COR-L47 (cell line): Measurements from ENCODE around the gene EAPP.
"Not testable (repeated sequence)": the region's sequence is repeated elsewhere in the genome, so short reads cannot be mapped to it uniquely, and the experiment has no call there.

ENCODE experiments used
- DNase-seq: peaks from one replicate; lab custom pipeline; 2025; lab: John Stamatoyannopoulos, UW

The EAPP gene, protein sequence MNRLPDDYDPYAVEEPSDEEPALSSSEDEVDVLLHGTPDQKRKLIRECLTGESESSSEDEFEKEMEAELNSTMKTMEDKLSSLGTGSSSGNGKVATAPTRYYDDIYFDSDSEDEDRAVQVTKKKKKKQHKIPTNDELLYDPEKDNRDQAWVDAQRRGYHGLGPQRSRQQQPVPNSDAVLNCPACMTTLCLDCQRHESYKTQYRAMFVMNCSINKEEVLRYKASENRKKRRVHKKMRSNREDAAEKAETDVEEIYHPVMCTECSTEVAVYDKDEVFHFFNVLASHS

DNA sequence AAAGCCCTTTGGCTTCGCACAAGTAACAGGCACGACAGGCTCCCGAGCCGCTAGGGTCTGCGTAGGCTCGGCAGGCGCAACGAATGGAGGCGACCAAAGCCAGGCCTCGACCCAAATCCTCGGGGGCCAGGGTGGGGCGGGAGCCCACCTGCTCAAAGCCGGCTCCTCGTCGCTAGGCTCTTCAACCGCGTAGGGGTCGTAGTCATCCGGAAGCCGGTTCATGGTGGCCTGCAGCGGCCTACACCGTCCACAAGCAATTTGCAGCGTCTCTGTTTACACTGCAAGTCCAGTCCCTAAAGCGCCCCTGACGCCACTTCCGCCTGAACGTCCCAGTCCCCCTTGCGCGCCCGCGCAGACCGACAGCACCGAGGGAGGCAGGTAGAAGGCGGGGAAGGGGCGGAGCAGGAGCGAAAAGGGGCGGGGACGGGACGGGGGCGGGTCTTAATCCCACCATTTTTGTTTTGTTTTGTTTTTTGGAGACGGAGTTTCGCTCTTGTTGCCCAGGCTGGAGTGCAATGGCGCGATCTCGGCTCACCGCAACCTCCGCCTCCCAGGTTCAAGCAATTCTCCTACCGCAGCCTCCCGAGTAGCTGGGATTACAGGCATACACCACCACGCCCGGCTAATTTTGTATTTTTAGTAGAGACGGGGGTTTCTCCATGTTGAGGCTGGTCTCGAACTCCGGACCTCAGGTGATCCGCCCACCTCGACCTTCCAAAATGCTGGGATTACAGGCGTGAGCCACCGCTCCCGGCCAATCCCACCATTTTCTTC is at the start of gene EAPP:
TSS of gene EAPP (minus strand) at position 295 of the 774 bp plus-strand sequence. CDS start at position 222, 73 bp downstream.
- no peak for DNase-seq

DNA sequence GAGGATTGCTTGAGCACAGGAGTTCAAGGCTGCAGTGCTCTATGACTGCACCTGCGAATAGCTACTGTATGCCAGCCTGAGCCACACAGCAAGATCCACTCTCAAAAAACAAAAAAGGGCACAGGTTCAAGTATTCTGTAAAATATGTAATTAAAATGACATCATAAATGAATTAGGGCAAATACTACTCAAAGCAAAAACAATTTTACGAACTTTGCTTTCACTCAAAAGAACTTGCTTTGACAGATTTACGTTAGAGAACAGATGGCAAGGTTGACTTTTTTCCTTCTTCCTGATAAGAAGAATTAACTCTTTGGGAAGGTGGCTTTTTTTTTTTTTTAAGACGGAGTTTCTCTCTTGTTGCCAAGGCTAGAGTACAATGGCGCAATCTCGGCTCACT is 44.0 kb upstream of the EAPP start:
- DNase-seq: no peak

DNA sequence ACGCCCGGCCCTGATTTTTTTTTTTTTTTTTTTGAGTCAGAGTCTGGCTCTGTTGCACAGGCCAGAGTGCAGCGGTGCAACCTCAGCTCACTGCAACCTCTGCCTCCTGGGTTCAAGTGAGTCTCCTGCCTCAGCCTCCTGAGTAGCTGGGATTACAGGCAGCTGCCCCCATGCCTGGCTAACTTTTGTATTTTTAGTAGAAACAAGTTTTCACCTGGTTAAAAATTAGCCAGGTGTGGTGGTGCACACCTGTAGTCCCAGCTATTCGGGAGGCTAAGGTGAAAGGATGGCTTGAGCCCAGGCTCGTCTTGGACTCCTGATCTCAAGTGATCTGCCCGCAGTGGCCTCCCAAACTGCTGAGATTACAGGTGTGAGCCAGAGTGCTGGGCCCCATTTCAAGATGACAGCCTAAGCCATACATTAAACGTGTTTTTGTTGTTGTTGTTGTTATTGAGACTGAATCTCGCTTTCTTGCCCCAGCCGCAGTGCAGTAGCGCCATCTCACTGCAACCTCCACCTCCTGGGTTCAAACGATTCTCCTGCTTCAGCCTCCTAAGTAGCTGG is 42.7 kb upstream of the EAPP start:
- DNase-seq: no peak

DNA sequence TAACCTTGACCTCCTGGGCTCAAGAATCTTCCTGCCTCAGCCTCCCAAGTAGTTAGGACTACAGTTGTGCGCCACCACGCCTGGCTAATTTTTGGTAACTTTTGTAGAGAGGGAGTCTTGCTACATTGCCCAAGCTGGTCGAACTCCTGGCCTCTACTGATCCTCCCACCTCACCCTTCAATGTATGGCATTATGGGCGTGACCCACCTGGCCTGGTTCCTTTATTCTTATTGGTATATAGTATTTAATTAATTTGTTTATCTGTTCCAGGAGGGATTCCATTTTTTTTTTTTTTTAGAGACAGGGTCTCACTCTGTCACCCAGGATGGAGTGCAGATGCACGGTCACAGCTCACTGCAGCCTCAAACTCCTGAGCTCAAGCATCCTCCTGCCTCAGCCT is 40.9 kb upstream of the EAPP start:
- no peak for DNase-seq

DNA sequence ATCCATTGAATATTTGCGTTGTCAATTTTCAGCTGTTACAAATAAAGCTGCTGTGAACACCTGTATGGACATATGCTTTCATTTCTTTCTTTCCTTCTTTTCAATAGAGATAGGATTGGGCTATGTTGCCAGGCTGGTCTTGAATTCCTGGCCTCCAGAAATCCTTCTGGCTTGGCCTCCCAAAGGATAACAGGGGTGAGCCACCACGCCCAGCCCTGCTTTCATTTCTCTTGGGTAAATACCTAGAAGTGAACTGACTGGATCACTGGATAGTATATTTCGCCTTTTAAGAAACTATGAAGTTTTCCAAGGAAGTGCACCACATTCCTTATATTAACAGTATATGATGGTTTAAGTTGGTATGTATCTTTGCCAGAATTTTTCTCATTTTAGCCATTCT is 32.3 kb upstream of the EAPP start:
- no peak for DNase-seq

DNA sequence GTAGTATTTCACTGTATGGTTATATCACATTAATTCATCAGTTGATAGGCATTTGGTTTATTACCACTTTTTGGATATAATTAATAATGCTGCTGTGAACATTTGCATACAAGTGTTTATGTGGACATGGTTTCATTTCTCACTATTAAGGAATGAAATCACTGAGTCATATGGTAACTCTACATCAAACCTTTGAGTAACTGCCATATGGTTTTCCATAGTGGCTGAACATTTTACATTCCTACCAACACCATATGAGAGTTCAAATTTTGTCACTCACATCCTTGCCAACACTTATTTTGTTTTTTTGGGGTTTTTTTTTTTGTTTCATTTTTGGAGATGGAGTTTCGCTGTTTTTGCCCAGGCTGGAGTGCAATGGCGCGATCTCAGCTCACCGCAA is 30.2 kb upstream of the EAPP start:
- DNase-seq: no peak

DNA sequence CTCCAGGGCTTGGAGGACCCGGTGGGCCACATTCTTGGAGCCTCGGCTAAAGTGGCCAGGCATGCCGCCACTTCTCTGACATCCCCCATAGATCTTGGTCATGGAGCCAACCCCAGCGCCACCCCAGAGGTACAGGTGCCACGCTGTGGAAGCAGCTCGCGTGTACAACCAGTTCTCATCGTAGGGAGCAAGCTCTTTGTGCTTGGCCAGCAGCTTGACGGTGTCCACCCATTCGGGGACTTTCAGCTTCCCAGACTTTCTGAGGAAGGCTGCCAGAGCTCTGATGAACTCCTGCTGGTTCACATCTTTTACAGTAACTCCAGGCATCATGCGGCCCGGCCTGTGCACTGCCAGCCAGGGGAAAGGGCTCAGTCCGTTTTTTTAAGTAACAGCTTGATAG is 29.3 kb upstream of the EAPP start:
- no peak for DNase-seq

DNA sequence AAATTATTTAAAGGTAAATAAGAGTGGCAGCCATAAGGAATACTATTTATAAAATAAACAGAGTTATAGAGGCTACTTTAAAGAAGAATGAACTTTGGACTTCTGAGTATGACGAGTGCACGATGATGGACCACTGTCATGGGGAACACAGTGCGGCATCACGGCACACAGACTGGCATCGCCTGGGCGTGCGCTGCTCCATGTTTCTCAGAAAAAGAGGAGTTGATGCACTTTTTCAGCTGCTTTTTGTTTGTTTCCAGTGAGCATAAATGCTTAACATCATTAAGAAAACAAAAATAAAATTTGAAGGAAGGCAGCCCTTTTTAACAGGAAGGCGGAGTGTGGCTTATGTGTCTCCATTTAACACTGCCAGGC is 23.3 kb upstream of the EAPP start:
- DNase-seq: no peak

DNA sequence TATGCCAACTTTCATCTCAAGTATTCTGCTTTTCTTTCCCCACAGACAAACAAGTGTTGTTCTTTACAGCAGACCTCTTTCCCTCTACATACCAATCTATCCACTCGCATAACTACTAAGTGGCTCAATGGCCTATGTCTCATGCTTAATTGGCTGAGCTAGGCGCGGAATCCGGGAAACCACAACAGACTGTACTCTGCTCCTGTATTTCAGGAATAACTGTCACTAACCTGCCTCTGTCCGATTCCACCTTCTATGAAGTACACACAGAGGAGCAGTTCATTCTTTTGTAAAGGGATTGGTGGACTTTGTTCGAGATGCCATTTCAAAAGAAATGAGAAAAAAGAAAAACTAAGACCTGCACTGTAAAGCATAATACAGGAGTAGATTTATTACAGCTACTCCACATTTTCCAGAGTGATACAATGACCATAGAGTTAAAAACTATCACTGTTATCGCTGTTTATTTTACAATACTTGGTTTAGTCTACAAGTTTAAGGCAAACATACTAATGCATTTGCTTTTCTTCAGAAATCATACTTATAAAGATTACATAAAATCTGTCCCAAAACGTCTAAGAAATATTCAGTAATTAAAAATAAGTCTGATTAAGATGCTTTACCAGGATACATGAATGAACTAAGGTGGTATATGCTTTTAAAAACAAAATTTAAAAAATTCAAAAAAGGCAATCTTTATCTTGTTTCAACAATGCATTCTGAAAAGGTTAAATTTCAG is 22.7 kb upstream of the EAPP start:
- DNase-seq: not testable (repeated sequence)

DNA sequence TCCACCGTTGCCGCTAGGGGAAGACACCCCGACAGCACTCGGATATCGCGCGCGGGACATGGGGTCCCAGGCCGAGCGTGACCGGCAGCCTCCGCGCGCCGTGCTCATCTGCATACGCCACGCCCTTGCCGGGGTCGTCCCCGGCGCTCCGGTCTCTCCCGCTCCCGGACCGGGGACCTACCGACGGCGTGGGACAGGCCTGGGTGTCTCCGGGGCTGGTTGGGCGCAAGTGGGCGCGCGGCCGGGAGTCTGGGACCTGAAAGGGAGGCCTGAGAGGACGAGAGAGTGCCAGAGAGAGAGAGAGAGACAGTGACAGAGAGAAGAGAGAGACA is 17.0 kb upstream of the EAPP start:
- DNase-seq: not testable (repeated sequence)

DNA sequence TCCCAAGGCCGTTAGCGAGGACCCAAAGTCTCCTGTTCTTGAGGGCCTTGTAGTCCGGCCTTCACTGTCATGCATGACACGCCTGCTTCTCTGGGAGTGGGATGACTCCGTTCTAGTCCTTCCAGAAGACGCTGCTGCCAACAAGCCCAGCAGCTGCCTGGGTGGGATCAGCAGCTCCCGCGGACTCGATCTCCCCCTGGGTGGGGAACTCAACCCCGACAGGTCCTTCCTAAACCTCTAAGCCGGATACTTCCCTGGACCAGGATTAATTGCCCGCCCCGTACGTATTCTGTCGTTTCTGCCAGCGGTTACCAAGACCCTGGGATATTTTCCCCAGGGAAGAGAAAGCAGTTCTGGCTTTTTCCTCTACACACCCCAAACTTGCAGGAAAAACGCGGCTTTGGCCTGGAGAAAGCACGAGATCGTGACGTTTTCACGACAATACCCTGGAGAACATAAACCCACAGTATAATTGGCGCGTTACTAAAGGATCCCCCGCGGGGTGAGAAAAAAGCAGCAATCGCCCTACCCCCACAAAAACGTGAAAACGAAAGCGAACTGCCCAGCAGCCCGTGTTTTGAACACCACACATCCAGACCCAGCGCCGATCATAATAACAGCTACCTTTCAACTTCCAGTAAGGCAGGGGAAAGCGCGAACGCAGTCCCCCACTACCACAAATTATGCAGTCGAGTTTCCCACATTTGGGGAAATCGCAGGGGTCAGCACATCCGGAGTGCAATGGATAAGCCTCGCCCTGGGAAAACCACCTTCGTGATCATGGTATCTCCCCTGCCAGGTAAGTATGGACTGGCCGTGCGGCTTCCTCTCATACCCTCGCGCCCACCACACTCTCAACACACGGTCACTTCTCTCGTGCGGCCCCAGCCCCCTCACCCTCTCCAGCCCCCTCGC is 16.3 kb upstream of the EAPP start:
- DNase-seq: not testable (repeated sequence)

DNA sequence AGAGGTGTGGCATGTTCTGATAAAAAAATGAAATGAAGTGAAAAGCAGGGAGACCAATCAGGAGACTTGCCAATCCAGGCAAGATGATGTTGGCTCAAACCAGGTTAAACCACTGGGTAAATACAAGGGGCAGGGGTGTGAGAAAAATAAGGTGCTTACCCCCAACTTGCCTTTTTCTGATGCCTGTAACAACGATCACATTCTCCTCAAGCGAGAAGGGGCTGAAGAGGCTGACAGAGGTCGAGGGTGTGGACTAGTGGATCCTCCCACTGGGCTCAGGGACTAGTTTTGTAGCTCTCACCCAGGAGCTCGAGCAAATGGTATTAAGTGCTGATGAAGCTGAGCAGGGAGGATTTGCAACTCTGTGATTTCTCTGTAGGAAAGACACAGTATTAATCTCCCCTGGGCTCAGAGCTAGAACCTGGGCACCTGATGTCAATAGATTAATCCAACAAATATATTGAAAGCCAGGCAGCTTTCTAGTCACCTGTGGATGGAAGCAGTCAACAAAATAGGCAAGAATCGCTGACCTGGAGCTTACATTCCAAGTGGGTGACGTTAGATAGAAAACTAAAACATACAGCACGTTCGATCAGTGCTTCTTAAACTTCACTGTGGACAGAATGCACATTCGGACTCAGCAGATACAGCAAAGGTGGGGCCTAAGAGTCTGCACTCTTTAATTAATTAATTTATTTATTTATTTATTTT is 15.2 kb upstream of the EAPP start:
- DNase-seq: no peak

DNA sequence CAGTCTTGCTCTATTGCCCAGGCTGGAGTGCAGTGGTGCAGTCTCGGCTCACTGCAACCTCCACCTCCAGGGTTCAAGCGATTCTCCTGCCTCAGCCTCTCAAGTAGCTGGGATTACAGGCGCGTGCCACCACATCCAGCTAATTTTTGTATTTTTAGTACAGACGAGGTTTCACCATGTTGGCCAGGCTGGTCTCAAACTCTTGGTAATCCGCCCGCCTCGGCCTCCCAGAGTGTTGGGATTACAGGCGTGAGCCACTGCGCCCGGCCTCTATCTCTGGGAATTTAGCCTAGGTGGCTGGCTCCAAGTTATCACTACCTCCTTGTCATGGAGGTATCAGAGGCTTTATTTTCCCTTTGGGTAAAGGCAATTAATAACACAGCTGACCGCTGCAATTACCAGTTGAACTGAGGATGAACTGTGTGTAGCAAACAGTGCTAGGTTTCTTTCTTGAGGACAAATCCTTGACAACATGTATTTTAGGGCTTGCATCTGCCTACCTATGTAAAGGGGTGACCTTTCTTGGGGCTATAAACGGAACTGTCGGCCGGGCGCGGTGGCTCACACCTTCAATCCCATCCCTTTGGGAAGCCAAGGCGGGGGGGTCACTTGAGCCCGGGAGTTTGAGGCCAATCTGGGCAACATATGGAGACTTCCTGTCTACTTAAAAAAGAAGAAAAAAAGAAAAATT is 9.9 kb upstream of the EAPP start:
- DNase-seq: not testable (repeated sequence)

DNA sequence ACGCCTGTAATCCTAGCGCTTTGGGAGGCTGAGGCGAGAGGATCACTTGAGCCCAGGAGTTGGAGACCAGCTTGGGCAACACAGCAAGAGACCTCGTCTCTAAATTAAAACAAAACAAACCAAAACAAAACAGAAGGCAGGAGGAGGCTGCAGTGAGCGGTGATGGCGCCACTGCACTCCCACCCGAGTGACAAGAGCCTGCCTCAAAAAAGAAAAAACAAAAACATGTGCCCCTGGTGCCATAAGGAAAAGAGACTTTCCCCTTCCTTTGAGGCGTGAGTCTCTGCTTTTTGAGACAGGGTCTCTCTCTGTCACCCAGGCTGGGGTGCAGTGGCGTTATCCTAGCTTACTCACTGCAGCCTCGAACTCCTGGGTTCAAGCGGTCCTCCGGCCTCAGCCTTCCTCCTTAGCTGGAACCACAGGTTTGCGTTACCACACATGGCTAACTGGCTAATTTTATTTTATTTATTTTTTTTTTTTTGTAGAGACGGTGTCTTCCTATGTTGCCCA is 9.0 kb upstream of the EAPP start:
- no peak for DNase-seq

DNA sequence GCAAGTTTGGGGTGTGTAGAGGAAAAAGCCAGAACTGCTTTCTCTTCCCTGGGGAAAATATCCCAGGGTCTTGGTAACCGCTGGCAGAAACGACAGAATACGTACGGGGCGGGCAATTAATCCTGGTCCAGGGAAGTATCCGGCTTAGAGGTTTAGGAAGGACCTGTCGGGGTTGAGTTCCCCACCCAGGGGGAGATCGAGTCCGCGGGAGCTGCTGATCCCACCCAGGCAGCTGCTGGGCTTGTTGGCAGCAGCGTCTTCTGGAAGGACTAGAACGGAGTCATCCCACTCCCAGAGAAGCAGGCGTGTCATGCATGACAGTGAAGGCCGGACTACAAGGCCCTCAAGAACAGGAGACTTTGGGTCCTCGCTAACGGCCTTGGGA is 7.6 kb upstream of the EAPP start:
- DNase-seq: not testable (repeated sequence)

DNA sequence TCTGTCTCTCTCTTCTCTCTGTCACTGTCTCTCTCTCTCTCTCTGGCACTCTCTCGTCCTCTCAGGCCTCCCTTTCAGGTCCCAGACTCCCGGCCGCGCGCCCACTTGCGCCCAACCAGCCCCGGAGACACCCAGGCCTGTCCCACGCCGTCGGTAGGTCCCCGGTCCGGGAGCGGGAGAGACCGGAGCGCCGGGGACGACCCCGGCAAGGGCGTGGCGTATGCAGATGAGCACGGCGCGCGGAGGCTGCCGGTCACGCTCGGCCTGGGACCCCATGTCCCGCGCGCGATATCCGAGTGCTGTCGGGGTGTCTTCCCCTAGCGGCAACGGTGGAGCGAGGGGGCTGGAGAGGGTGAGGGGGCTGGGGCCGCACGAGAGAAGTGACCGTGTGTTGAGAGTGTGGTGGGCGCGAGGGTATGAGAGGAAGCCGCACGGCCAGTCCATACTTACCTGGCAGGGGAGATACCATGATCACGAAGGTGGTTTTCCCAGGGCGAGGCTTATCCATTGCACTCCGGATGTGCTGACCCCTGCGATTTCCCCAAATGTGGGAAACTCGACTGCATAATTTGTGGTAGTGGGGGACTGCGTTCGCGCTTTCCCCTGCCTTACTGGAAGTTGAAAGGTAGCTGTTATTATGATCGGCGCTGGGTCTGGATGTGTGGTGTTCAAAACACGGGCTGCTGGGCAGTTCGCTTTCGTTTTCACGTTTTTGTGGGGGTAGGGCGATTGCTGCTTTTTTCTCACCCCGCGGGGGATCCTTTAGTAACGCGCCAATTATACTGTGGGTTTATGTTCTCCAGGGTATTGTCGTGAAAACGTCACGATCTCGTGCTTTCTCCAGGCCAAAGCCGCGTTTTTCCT is 7.0 kb upstream of the EAPP start:
- not testable (repeated sequence) for DNase-seq

DNA sequence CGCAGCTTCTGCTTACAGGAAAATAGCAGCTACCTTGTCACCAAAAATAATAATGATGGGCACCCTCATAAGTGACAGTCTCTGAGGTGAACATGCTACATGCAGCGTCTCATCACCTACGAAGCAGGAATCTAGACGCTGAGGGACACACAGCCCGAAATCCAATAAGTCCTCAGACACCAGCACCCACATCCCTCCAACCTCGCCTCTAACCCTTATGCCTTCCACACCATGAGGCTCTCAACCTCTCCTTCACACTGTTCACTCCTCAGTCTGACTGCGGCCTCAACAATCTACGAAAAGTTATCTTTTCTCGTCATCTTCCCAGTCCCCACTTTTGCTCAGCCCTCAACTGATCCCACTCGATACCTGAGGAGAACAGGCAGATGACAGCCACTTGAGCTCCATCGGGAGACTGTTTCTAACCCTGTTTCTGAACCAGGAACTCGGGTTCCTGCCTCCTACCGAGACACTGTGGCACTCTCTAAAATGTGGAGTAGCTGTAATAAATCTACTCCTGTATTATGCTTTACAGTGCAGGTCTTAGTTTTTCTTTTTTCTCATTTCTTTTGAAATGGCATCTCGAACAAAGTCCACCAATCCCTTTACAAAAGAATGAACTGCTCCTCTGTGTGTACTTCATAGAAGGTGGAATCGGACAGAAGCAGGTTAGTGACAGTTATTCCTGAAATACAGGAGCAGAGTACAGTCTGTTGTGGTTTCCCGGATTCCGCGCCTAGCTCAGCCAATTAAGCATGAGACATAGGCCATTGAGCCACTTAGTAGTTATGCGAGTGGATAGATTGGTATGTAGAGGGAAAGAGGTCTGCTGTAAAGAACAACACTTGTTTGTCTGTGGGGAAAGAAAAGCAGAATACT is 919 bp upstream of the EAPP start:
- not testable (repeated sequence) for DNase-seq

DNA sequence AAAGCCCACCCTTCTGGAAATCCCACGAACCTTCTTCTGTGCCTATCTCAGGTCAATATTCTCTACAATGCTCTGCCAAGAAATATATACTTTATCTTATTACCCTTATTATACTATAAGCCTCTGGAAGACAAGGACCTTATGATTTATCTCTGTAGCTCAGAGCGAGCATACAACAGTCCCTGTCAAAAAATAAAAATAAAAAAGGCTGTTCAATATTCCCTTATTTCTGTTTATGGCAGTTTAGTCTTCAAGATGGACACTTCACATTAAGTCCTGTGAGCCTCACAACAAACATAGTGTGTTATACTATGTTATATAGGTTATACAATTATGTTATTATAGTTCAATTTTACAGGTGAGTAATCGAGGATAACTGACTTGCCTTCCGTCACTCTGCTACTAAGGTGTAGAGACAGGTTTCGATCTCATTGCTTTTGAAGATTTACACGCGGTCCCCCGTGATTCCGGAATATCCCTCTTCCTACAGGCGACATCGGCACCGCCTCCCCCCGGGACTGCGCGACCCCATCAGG is 562 bp downstream of the EAPP start:
- no peak for DNase-seq
